Stimulated activated CD4-positive, alpha-beta T cell treated with anti-CD3 and anti-CD28 coated beads, Interleukin-1b, Interleukin-23, amount 100 ng/mL, for 24 hours (primary cell): ENCODE data around the gene SORCS2.

ENCODE experiments used
- DNase-seq, 4 experiments: peaks; one replicate each; pipeline ENCODE4 v3.0.0-alpha.2; 2020; ENCODE audit warnings: low read depth in 4 of 4, low spot score in 1 of 4

The SORCS2 gene

DNA sequence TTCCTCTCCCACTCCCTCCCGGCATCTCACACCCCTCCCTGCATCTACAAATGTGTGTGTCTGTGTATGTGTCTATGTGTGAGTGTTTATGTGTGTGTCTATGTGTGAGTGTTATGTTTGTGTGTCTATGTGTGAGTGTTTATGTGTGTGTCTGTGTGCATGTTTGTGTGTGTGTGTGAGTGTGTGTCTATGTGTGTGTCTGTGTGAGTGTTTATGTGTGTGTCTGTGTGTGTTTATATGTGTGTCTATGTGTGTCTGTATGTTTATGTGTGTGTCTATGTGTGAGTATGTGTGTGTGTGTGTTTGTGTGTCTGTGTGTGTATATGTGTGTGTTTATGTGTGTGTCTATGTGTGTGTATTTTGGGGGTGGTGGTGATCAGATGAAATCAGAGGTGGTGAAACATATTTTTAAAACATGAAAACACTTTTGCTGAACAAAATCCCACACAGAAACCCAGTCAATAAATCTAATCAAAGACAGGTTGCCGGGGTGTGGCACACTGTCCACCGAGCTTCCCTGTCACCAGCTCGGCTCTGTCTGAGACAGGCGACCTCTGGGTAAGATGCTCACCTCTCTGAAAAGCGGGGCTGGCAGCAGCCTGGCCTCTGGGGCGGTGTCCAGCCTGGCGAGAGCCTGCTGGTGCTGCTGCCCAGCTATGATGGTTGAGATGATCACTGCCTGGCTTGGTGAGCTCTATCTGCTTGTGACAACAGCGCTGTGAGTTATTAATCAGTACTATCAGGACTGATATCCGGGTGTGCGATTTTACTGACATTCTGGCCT lies 429.1 kb downstream of the SORCS2 start:
- DNase-seq: no peak

DNA sequence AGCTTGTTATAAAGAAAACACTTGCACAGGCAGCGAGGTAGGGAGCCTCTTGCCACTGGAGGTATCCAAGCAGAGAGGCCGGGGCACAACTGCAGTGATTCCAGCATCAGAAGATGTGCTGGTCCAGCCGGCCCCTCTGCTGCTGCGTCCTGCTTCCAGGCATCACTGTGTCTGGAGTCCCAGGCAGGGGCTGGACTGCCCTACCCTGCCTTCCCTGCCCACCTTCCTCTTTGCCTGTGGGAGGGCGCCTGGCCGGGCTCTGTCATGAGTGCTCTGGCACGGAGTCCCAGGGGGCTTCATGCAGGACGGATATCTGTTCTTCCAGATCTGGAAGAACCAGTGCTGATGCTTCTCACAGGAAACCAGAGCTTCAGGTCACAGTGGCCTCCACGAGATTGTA lies 430.0 kb downstream of the SORCS2 start:
- DNase-seq: no peak

GRCh38 chr4:7623468-7623867 lies 431.1 kb downstream of the SORCS2 start:
- no peak for DNase-seq

- DNase-seq: no peak
Observed at GRCh38 chr4:7624396-7624980, 432.1 kb downstream of the SORCS2 start.

DNA sequence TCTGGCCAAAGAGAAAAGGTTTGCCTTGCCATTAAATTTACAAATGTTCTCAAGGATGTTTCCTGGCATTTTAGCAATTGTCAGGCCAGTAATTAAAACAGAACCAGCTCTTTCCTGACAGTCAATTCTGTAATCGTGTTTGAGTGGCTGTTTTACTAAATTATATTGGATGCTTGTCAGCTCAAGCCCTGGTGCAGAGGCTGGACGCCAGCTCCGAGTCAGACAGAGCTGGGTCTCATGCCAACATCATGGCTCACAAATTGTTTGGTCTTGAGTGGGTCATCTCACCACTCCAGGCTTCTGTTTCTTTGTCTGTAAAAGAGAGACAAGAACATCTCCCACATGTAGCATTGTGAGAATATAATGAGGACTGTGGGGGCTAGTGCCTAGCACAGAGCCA lies 432.7 kb downstream of the SORCS2 start:
- no peak for DNase-seq

- DNase-seq: no peak
Observed at GRCh38 chr4:7626531-7626930, 434.2 kb downstream of the SORCS2 start.

GRCh38 chr4:7627251-7628250 lies 435.2 kb downstream of the SORCS2 start:
- DNase-seq: no peak

DNA sequence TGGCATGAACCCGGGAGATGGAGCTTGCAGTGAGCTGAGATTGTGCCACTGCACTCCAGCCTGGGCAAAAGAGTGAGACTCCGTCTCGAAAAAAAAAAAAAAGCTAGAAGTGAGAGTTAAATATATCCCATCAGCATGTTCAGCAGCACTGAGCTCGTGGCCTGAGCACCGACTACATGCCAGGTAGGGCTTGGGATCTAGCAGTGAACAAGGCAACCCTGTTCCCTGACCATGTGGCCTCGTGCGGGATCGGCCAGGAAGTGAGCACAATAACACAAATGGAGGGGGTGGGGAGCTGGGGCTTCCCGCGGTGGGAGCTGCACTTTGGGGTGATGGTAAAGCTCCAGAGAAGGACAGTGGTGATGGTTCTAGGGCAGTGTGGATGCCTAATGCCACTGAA lies 436.1 kb downstream of the SORCS2 start:
- DNase-seq: no peak

GRCh38 chr4:7629501-7630254 lies 437.3 kb downstream of the SORCS2 start:
- no peak for DNase-seq

- no peak for DNase-seq
Observed at GRCh38 chr4:7630568-7631287, 438.4 kb downstream of the SORCS2 start.

DNA sequence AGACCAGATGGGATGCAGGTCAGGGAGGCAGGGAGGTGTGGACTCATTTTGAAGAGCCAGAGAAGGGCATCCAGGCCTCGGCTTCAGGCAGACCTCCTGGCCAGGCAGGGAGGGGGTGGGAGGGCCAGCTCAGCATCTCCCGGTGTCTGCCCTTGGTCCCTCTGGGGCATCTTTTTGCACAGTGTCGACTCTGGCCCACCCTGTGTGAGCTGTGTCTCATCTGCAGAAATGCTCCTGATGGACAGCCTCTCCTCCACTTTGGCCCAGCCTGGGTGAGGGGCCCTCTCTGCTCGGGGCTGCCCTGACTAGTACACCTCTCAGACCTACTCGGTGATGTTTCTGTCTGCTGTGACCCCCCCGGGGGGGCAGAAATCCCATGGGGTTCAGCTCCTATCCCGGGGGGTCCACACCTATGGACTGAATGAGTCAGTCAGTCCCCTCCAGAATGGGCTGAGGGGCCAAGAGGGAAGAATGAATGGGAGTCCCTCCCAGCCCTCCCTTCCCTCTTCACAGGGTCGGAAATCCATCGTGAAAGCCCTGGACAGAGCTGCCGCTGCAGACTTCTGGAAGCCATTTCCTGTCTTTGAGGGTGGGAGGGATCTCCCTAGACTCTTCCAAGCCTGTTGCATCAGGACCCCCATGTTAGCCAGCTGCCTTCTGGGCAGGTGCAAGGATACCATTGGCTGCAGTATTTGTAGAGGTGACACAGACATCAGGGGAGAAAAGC lies 439.1 kb downstream of the SORCS2 start:
- DNase-seq: no peak

- DNase-seq: no peak
Observed at GRCh38 chr4:7632341-7632740, 440.0 kb downstream of the SORCS2 start.

DNA sequence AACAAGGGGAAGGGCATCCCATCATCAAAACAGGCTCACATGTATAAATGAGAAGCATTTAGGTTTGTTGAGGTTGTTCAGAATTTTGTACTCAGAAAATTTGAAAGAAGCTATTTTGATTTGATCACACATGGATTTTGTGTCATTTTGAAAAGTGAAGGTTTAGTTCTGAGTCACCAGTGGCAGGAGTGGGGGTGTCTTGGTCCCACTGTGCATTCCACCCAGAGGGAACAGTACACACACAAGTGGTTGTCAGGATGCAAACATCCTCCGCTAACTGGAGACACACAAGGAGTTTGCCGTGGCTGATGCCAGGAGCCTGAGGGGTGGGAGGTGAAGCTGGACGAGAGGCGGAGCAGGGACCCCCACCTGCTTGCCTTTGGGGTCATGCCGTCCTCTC lies 440.6 kb downstream of the SORCS2 start:
- DNase-seq: no peak

- DNase-seq: no peak
Observed at GRCh38 chr4:7634661-7635251, 442.4 kb downstream of the SORCS2 start.

GRCh38 chr4:7635445-7636239 lies 443.3 kb downstream of the SORCS2 start:
- no peak for DNase-seq

DNA sequence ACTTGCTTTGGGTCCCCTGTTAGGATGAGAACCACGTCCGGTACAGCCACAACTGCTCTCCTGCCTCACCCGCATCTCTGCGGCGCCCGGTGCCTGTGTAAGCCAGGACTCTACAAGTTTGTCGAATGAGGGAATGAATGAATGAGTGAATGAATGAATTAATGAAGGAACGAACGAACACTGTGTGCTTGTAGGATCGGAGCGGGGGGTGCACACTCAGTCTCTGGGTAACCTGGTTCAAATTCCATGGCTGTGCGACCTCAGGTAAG lies 443.8 kb downstream of the SORCS2 start:
- DNase-seq: no peak

DNA sequence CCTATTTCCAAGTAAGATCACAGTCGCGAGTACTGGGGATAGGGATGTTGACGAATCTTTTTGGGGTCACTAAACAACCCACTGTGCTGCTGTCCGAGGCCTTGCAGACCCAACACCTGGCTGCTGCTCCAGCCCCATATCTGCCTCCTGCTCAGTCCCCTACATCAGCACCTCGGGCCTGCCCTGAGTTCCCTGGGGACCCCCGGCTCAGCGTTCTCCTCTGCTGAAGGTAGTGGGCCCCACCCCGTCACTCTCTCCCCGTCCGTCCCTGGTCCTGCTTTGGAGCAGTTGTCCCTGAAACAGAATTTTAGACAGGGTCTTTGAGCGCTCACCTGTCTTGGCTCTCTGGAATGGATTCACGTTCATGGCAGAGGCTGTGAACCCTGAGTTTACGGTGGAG lies 444.8 kb downstream of the SORCS2 start:
- no peak for DNase-seq

- DNase-seq: no peak
Observed at GRCh38 chr4:7637971-7638370, 445.6 kb downstream of the SORCS2 start.

DNA sequence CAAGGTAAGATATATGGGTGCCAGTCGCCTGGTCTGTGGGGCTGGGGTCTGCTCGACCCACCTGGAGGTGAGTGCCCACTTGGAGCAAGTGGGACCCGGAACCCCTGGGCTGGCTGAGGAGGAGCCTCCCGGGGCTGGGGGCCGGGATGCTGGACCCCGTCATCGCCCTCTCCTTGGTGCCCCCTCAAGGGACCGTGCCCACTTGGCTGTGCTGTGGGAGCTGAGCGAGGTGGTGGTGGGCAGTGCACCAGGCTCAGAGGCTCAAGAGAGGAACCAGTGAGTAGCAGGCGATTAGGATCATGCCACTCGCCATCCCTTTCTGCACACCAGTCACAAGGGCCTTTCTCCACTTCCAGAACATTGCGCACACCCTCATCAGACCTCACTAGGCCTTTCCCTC lies 446.2 kb downstream of the SORCS2 start:
- DNase-seq: no peak
